HepG2 (cell line): ENCODE data around the gene SURF2. TPM values are rescaled to one million over a fixed set of nuclear protein-coding genes. Genes with fewer than 3 reads are reported as not detected.

Source experiments
- BRF2 ChIP-seq: sonication (generic); formaldehyde crosslinking; IDR thresholded peaks from 2 replicates; pipeline ENCODE4 v1.8.1; 2022; ENCODE audit warnings: mild to moderate bottlenecking, missing genetic modification reagents
- ELF1 ChIP-seq: sonication (generic); formaldehyde crosslinking; IDR thresholded peaks from 2 replicates; pipeline ENCODE4 v1.4.0; 2020; ENCODE audit warnings: missing genetic modification reagents
- HDAC2 ChIP-seq: sonication (generic); formaldehyde crosslinking; IDR thresholded peaks from 2 replicates; pipeline ENCODE4 v1.4.0; 2020; ENCODE audit warnings: missing genetic modification reagents
- KDM5B ChIP-seq: sonication (generic); formaldehyde crosslinking; IDR thresholded peaks from 2 replicates; pipeline ENCODE4 v1.4.0; 2020; ENCODE audit warnings: missing genetic modification reagents, mild to moderate bottlenecking, borderline replicate concordance
- NR2F2 ChIP-seq: IDR thresholded peaks from 2 replicates; pipeline ENCODE4 v1.6.1; 2012; ENCODE audit warnings: low read depth, inconsistent platforms, borderline replicate concordance
- PRMT3 ChIP-seq: sonication (generic); formaldehyde crosslinking; IDR thresholded peaks from 2 replicates; pipeline ENCODE4 v1.8.1; 2022; ENCODE audit warnings: low read depth, mild to moderate bottlenecking, moderate library complexity, missing genetic modification reagents, borderline replicate concordance
- SP5 ChIP-seq: IDR thresholded peaks from 2 replicates; pipeline ENCODE4 v1.6.1; 2016; ENCODE audit warnings: low read depth, borderline replicate concordance
- YY1 ChIP-seq: IDR thresholded peaks from 2 replicates; pipeline ENCODE4 v1.6.1; 2011; ENCODE audit warnings: low read length, low read depth, moderate library complexity, mild to moderate bottlenecking; ENCODE audit not compliant: insufficient read depth, insufficient replicate concordance
- ZBTB46 ChIP-seq: sonication (generic); formaldehyde crosslinking; IDR thresholded peaks from 2 replicates; pipeline ENCODE4 v1.4.0; 2020; ENCODE audit warnings: mild to moderate bottlenecking, missing genetic modification reagents, borderline replicate concordance
- ZFP82 ChIP-seq: sonication (generic); formaldehyde crosslinking; IDR thresholded peaks from 2 replicates; pipeline ENCODE4 v1.5.1; 2020; ENCODE audit warnings: mild to moderate bottlenecking, missing genetic modification reagents, borderline replicate concordance
- ZFY ChIP-seq: sonication (generic); formaldehyde crosslinking; IDR thresholded peaks from 2 replicates; pipeline ENCODE4 v1.4.0; 2020; ENCODE audit warnings: missing genetic modification reagents
- ZNF256 ChIP-seq: sonication (generic); formaldehyde crosslinking; conservative IDR thresholded peaks from 2 replicates; pipeline ENCODE4 v1.4.0; 2020; ENCODE audit warnings: missing genetic modification reagents
- ZNF383 ChIP-seq: sonication (generic); formaldehyde crosslinking; IDR thresholded peaks from 2 replicates; pipeline ENCODE4 v1.4.0; 2020; ENCODE audit warnings: missing genetic modification reagents, mild to moderate bottlenecking, borderline replicate concordance
- ZNF639 ChIP-seq: conservative IDR thresholded peaks from 2 replicates; pipeline ENCODE4 v1.6.1; 2018; ENCODE audit warnings: missing genetic modification reagents
- ZNF792 ChIP-seq: IDR thresholded peaks from 2 replicates; pipeline ENCODE4 v1.6.1; 2016
- ZNF850 ChIP-seq: sonication (generic); formaldehyde crosslinking; conservative IDR thresholded peaks from 2 replicates; pipeline ENCODE4 v1.9.0; 2021; ENCODE audit warnings: mild to moderate bottlenecking, missing genetic modification reagents
- polyA plus RNA-seq, 8 experiments: library from polyadenylated mRNA; depleted of rRNA in 3 of 8; stranded (reverse) in 7 of 8; unstranded in 1 of 8; fragments of >200 nt; fragmentation: Illumina TruSeq in 4 of 8; extraction: Trizol in 4 of 8; gene quantifications; 2 replicates each; pipeline versions ENCODE4 v1.2.1 to v1.2.3, GENCODE V29; 2011 to 2016; ENCODE audit warnings: low read depth in 4 of 8, missing spikeins in 1 of 8, mixed read lengths in 1 of 8; ENCODE audit not compliant: insufficient read depth in 1 of 8
- total RNA-seq, 5 experiments: library from RNA; depleted of rRNA; stranded (reverse); fragments of >200 nt; fragmentation: Illumina TruSeq; extraction: Trizol; gene quantifications; 2 replicates each; pipeline ENCODE4 v1.2.3, GENCODE V29; 2016; ENCODE audit warnings: low read depth in 1 of 5
- TF ChIP-seq, protein P1 (sequence below): IDR thresholded peaks from 2 replicates; pipeline ENCODE4 v1.6.1; 2012; ENCODE audit warnings: low read length, improper control_type of control experiment
- TF ChIP-seq, protein P2 (sequence below): sonication (generic); formaldehyde crosslinking; IDR thresholded peaks from 2 replicates; pipeline ENCODE4 v1.8.1; 2023; ENCODE audit warnings: mild to moderate bottlenecking, missing genetic modification reagents
- TF ChIP-seq, protein P3 (sequence below): fragments of 450-650 bp; IDR thresholded peaks from 2 replicates; pipeline ENCODE4 v1.6.1; 2016

Gene SURF2
- total and polyA plus RNA-seq, 2 of the 13 experiments (the other 11 are each of a cell fraction or from before 2014, with no cell fraction given), result 6.3 to 13.6 TPM

DNA sequence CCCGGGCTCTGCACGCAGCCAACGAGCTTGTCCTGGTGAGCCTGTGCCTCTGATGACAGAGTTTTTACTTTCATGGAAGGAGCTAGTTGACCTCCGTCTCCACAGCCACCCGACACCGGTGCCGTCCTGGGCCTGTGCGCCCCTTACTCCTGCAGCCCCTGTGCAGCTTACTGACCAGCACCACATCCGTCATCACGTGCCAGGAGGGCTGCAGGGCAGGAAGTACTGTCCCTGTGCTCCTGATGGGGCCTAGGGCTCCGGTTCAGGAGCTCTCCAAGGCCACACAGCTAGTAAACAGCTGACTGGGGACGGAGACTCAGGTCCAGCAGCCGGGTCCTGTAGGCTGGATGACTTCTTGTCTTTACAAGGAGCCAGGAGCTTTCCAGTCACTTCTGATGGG, 30.0 kb downstream of the SURF2 start (continued):
- TF ChIP-seq, protein P1, sequence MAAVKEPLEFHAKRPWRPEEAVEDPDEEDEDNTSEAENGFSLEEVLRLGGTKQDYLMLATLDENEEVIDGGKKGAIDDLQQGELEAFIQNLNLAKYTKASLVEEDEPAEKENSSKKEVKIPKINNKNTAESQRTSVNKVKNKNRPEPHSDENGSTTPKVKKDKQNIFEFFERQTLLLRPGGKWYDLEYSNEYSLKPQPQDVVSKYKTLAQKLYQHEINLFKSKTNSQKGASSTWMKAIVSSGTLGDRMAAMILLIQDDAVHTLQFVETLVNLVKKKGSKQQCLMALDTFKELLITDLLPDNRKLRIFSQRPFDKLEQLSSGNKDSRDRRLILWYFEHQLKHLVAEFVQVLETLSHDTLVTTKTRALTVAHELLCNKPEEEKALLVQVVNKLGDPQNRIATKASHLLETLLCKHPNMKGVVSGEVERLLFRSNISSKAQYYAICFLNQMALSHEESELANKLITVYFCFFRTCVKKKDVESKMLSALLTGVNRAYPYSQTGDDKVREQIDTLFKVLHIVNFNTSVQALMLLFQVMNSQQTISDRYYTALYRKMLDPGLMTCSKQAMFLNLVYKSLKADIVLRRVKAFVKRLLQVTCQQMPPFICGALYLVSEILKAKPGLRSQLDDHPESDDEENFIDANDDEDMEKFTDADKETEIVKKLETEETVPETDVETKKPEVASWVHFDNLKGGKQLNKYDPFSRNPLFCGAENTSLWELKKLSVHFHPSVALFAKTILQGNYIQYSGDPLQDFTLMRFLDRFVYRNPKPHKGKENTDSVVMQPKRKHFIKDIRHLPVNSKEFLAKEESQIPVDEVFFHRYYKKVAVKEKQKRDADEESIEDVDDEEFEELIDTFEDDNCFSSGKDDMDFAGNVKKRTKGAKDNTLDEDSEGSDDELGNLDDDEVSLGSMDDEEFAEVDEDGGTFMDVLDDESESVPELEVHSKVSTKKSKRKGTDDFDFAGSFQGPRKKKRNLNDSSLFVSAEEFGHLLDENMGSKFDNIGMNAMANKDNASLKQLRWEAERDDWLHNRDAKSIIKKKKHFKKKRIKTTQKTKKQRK, result no peak
- TF ChIP-seq ZBTB46 (CRISPR knock-in tag) (no peak), YY1 (no peak), SP5 (CRISPR knock-in tag) (no peak), KDM5B (CRISPR knock-in tag) (no peak; the same call in none of the 2 replicates), ZFY (CRISPR knock-in tag) (peak; percentile 86), ZNF383 (CRISPR knock-in tag) (no peak), NR2F2 (no peak), ZNF792 (CRISPR knock-in tag) (no peak), HDAC2 (peak; percentile 63; the same call in 1 of the 2 replicates), BRF2 (CRISPR knock-in tag) (no peak), PRMT3 (CRISPR knock-in tag) (no peak), ZNF256 (CRISPR knock-in tag) (no peak), ZNF850 (CRISPR knock-in tag) (no peak), ELF1 (CRISPR knock-in tag) (peak; percentile 73), ZFP82 (CRISPR knock-in tag) (no peak), ZNF639 (no peak)
- TF ChIP-seq, protein P2, sequence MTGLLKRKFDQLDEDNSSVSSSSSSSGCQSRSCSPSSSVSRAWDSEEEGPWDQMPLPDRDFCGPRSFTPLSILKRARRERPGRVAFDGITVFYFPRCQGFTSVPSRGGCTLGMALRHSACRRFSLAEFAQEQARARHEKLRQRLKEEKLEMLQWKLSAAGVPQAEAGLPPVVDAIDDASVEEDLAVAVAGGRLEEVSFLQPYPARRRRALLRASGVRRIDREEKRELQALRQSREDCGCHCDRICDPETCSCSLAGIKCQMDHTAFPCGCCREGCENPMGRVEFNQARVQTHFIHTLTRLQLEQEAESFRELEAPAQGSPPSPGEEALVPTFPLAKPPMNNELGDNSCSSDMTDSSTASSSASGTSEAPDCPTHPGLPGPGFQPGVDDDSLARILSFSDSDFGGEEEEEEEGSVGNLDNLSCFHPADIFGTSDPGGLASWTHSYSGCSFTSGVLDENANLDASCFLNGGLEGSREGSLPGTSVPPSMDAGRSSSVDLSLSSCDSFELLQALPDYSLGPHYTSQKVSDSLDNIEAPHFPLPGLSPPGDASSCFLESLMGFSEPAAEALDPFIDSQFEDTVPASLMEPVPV, result no peak; the same call in 1 of the 2 replicates
- TF ChIP-seq, protein P3, sequence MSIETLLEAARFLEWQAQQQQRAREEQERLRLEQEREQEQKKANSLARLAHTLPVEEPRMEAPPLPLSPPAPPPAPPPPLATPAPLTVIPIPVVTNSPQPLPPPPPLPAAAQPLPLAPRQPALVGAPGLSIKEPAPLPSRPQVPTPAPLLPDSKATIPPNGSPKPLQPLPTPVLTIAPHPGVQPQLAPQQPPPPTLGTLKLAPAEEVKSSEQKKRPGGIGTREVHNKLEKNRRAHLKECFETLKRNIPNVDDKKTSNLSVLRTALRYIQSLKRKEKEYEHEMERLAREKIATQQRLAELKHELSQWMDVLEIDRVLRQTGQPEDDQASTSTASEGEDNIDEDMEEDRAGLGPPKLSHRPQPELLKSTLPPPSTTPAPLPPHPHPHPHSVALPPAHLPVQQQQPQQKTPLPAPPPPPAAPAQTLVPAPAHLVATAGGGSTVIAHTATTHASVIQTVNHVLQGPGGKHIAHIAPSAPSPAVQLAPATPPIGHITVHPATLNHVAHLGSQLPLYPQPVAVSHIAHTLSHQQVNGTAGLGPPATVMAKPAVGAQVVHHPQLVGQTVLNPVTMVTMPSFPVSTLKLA, result no peak
